H1 (cell line): ENCODE data around the gene ERICH3.

ENCODE experiments used
- CREB1 ChIP-seq: IDR thresholded peaks from 2 replicates; pipeline ENCODE4 v1.6.1; 2012; ENCODE audit warnings: inconsistent platforms
- CTCF ChIP-seq, 3 experiments: IDR thresholded peaks; 1 replicate in 2 of 3; 2 replicates in 1 of 3; pipeline versions ENCODE4 v1.5.1 to v1.6.1; 2011; ENCODE audit warnings: low read length in 3 of 3, mild to moderate bottlenecking in 3 of 3, inconsistent platforms in 2 of 3, low read depth in 1 of 3, moderate library complexity in 1 of 3; ENCODE audit not compliant: insufficient read depth in 1 of 3; ENCODE audit errors: control extremely low read depth in 1 of 3
- EGR1 ChIP-seq: IDR thresholded peaks from 2 replicates; pipeline ENCODE4 v1.6.1; 2011; ENCODE audit warnings: low read depth, low read length, borderline replicate concordance
- EP300 ChIP-seq, 2 experiments: IDR thresholded peaks; 1 replicate in 1 of 2; 2 replicates in 1 of 2; pipeline ENCODE4 v1.6.1; 2011 to 2012; ENCODE audit warnings: low read depth in 2 of 2, low read length in 2 of 2, mild to moderate bottlenecking in 2 of 2, borderline replicate concordance in 1 of 2, inconsistent platforms in 1 of 2, moderate library complexity in 1 of 2
- EZH2 ChIP-seq: fragments of 200-600 bp; sonication (generic); IDR thresholded peaks from 2 replicates; pipeline ENCODE4 v1.7.1; 2012; ENCODE audit warnings: low read depth, mild to moderate bottlenecking, moderate library complexity, low read length, inconsistent platforms; ENCODE audit not compliant: severe bottlenecking
- HDAC2 ChIP-seq, 2 experiments: fragments of 300-600 bp in 1 of 2; sonication (generic) in 1 of 2; IDR thresholded peaks; 2 replicates each; pipeline ENCODE4 v1.6.1; 2011 to 2012; ENCODE audit warnings: low read depth in 2 of 2, low read length in 2 of 2, mild to moderate bottlenecking in 2 of 2, moderate library complexity in 2 of 2, borderline replicate concordance in 1 of 2, inconsistent platforms in 1 of 2
- JUN ChIP-seq: IDR thresholded peaks from 2 replicates; pipeline ENCODE4 v1.6.1; 2011; ENCODE audit warnings: low read depth, mild to moderate bottlenecking, improper control_type of control experiment, low read length
- POLR2A ChIP-seq, 2 experiments: IDR thresholded peaks; 1 replicate in 1 of 2; 2 replicates in 1 of 2; pipeline ENCODE4 v1.6.1; 2011; ENCODE audit warnings: low read depth in 2 of 2, low read length in 2 of 2, mild to moderate bottlenecking in 2 of 2; ENCODE audit errors: control extremely low read depth in 1 of 2
- POLR2AphosphoS5 ChIP-seq: IDR thresholded peaks from 2 replicates; pipeline ENCODE4 v1.6.1; 2011; ENCODE audit warnings: low read depth, low read length
- RAD21 ChIP-seq, 2 experiments: IDR thresholded peaks in 1 of 2; conservative IDR thresholded peaks in 1 of 2; 2 replicates each; pipeline ENCODE4 v1.6.1; 2011; ENCODE audit warnings: low read depth in 2 of 2, low read length in 2 of 2, improper control_type of control experiment in 1 of 2, inconsistent platforms in 1 of 2, mild to moderate bottlenecking in 1 of 2, moderate library complexity in 1 of 2
- SRF ChIP-seq: IDR thresholded peaks from 2 replicates; pipeline ENCODE4 v1.6.1; 2011; ENCODE audit warnings: mild to moderate bottlenecking, low read depth, low read length, moderate library complexity
- SUZ12 ChIP-seq: fragments of 200-600 bp; sonication (generic); IDR thresholded peaks from 2 replicates; pipeline ENCODE4 v1.6.1; 2012; ENCODE audit warnings: mild to moderate bottlenecking, inconsistent platforms, low read length, moderate library complexity, mixed read lengths
- TAF7 ChIP-seq: optimal IDR thresholded peaks from 2 replicates; pipeline ENCODE3; 2011; ENCODE audit warnings: low read depth, mild to moderate bottlenecking, inconsistent platforms, low read length, moderate library complexity, borderline replicate concordance

- TF ChIP-seq CTCF (IDR thresholded peaks at IDR 0.05; ENCODE audit: control extremely low read depth in 1 of 3, insufficient read depth in 1 of 3, low read depth in 1 of 3, low read length in 3 of 3) (no peak), EZH2 (no peak), POLR2A (IDR thresholded peaks at IDR 0.05; ENCODE audit: control extremely low read depth in 1 of 2, low read depth in 2 of 2, low read length in 2 of 2) (no peak), TAF7 (no peak), RAD21 (IDR thresholded peaks at IDR 0.05 in 1 of 2, conservative IDR thresholded peaks at IDR 0.05 in 1 of 2; ENCODE audit: low read depth in 2 of 2, low read length in 2 of 2) (no peak), JUN (no peak), EP300 (IDR thresholded peaks at IDR 0.05; ENCODE audit: borderline replicate concordance in 1 of 2, low read depth in 2 of 2, low read length in 2 of 2) (no peak), CREB1 (no peak), HDAC2 (IDR thresholded peaks at IDR 0.05; ENCODE audit: borderline replicate concordance in 1 of 2, low read depth in 2 of 2, low read length in 2 of 2) (no peak), SUZ12 (no peak), EGR1 (no peak), SRF (no peak), POLR2AphosphoS5 (no peak)
Measured at GRCh38 chr1:74697832-74698231, 24.2 kb upstream of the ERICH3 start.
